NK-92 (cell line): ENCODE results near the gene GAS7.
"Not testable (repeated sequence)": the region's sequence is repeated elsewhere in the genome, so short reads cannot be mapped to it uniquely, and the experiment has no call there.

Source experiments
- DNase-seq: peaks from one replicate; lab custom pipeline; 2025; ENCODE audit not compliant: unreplicated experiment; lab: John Stamatoyannopoulos, UW

The GAS7 gene

DNA sequence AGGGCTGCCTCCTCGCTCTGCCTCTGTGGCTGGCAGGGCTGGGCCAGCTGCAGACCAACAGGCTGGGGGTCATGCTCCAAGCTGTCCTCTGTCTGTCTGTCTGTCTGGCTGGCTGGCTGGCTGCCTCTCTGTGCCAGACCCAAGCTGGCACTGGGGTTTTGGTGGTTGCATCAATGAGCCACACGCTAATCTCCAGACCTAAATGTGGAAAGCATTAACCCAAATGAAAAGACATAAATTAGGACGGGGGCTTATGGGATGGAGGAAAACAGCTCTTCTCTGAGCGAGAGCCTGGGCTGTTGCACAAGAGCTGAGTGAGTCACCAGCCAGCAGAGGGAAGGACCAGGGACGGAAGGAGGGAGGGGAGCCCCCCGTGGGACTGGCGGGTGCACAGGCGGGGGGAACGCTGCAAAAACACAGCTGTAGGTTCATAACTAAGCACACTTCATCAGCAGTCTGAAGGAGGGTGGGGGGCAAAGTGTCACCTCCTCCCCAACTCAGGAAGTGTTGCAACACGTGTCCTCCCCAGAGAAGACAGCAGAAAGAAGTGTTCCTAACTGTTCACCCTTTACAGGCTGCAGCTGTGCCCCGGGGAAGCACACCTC, 83.4 kb downstream of the GAS7 start:
- DNase-seq: no peak

GRCh38 chr17:10112962-10113361, 85.4 kb downstream of the GAS7 start:
- no peak for DNase-seq

GRCh38 chr17:10111907-10112452, 86.4 kb downstream of the GAS7 start:
- no peak for DNase-seq

GRCh38 chr17:10109146-10109545, 89.3 kb downstream of the GAS7 start:
- no peak for DNase-seq

- no peak for DNase-seq
Measured at GRCh38 chr17:10107316-10108165, 90.9 kb downstream of the GAS7 start.

DNA sequence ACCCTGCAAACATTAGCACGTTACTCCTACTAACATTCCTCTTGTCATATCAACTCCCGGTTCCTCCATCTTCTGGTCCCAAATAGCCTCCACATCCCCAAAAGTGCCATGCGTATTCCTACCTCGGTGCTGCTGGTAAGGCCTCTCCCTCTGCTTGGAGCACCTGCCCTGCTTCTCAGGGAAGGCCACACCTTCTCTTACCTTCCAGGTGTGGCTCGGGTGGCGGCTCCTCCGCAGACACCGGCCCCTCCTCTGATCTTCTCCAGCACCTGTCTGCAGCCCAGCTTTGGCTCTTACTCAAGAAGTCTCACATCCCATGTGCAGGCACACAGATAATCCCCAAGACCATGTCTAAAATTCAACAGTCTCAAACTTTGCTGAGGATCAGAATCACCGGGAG, 92.3 kb downstream of the GAS7 start:
- no peak for DNase-seq

DNA sequence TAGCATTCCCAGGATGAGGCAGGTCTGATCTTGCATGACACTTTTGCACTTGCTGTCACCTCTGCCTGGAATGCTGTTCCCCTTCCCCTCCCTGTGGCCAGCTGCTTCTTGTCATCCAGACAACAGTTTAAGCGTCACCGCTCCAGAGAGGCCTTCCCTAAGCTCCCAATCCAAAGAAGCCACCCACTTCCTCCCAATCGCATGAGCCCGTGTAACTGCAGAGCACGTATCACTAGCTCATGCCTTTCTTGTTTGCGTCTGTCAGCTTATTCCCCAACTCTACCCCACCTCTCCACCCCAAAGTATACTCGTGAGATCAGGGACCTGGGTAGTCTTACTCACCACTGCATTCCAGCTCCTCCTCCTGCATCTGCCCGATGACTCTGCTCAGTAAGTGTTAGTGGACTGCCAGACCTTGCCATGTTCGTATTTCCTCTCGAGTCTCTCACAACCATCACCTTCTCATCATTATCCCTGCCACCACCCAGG, 92.8 kb downstream of the GAS7 start:
- DNase-seq: no peak

DNA sequence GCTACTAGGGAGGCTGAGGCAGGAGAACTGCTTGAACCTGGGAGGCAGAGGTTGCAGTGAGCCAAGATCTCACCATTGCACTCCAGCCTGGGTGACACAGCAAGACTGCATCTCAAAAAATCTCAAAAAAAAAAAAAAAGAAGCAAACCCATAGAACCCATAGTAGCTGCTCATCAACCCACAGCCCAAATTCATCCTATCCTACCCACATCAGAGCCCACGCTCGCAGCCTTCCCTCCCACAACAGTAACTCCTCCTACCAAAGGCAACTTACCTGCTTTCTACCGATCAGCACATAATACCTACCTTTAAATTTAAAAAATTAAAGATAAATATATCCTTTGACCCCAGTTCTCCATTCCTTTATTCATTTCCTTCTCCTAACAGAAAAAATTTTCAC, 94.7 kb downstream of the GAS7 start:
- DNase-seq: no peak

GRCh38 chr17:10102817-10103216, 95.6 kb downstream of the GAS7 start:
- no peak for DNase-seq

DNA sequence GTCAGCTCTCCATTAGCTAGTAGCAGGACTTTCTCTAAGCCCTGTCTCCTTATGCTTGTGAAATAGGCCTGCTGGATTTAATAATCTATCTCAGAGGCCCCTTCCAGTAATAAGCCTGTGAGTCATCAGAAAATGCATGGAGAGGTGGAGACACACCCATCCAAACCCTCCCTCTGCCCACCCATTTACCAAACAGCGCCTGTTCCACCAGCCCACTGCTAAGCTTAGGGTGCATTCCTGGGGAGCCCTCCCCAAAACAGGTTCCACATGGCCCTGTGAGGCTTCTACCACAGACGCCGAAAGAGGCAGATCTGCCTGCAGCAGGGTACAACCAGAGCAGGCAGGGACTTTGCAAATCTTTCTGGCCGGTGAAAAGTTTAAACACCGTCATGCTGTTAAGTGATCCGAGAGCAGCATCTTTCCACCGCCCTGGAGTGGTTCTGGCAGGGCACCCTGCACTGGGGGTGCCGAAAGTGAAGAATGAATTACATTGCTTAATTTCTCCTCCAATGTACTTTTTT, 99.3 kb downstream of the GAS7 start:
- DNase-seq: no peak

- DNase-seq: no peak
Measured at GRCh38 chr17:10096596-10096995, 101.8 kb downstream of the GAS7 start.

DNA sequence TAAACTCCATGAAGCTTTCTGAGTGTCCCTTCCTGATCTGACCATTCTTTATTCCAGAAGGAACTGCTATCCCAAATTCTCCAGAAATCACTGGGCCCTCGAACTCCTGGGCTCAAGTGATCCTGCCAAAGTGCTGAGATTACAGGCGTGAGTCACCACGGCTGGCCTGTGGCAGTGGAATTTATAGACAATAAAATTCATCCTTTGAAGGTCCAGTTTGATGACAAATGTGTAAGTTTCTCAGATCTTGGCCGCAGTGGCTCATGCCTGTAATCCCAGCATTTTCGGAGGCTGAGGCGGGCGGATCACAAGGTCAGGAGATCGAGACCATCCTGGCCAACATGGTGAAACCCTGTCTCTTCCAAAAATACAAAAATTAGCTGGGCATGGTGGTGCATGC, 103.1 kb downstream of the GAS7 start:
- not testable (repeated sequence) for DNase-seq

DNA sequence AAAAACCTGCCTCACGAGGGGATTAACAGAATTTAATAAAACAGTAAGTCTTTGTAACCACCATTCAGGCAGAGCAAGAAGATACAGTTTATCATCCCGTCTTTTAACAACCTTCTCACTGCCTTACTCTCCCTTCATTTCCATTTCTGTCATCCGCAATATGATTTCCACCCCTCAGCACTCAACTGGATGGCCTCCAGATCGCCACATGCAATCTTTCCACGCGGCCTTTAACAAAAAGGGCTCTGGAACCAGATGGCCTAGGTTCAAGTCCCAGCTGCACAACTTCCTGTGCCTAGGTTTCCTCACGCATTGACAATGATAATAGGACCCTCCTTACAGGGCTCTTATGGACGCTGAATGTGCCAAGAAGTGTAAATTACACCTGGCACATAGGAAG, 103.6 kb downstream of the GAS7 start:
- no peak for DNase-seq

DNA sequence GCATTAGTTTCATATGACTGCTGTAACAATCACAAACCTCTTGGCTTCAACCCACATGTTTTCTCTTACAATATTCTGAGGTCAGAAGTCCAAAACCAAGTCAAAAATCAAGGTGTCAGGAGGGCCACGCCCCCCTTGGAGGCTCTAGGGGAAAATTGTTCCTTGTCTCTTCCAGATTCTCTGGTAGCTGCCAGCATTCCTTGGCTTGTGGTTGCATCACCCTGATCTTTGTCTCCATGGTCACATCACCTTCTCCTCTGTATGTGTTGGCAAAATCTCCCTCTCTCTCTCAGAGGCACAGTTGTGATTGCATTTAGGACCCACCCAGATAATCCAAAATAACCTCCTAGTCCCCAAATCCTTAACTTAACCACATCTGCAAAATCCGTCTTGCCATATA, 105.8 kb downstream of the GAS7 start:
- no peak for DNase-seq

GRCh38 chr17:10091046-10091445, 107.4 kb downstream of the GAS7 start:
- DNase-seq: no peak

DNA sequence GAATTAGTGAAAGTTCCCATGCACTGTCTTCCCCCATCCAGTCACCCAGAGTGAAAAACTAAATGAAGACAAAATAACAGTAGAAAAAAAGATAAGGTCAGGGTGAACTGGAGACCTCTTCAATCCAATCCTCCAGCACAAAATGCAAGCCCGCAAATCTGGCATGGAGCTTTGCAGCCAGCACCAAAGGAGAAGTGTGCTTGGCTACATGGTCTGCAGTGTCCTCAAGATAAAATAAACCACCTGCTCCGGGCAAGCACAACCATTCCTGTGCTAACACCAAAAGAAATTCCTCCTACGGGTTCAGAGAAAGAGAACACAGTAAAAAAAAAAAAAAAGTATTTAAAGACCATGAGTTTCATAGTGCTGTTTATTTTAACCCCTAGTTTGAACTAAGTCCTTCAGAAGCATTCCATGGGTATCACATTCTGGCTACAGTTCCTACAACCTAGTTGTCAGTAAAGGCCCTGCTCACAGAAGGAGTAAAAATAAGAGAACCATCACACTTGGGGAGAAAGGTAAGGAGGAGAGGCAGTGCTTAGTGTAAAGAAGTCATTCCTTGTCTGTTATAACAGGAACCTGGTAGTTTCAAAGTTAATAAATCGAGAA, 109.1 kb downstream of the GAS7 start:
- DNase-seq: no peak

GRCh38 chr17:10088444-10088843, 110.0 kb downstream of the GAS7 start:
- DNase-seq: no peak

- no peak for DNase-seq
Measured at GRCh38 chr17:10087355-10087754, 111.1 kb downstream of the GAS7 start.

- no peak for DNase-seq
Measured at GRCh38 chr17:10083864-10084263, 114.5 kb downstream of the GAS7 start.

DNA sequence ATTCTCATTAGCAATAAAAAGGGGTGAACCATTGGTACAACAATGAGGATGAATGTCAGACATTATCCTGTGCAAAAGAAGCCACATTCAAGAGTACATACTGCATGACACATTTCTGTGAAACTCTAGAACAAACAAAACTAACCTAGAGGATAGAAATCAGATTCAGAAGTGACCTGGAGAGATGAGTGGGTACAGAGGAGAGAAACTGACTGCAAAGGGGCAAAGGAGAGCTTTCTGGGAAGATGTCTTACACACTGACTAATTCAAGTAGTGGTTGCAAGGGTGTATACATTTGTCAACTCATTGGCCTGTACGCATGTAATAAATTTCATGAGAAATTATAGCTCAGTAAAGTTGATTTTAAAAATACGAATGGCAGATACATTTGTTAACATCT, 115.6 kb downstream of the GAS7 start:
- DNase-seq: no peak

DNA sequence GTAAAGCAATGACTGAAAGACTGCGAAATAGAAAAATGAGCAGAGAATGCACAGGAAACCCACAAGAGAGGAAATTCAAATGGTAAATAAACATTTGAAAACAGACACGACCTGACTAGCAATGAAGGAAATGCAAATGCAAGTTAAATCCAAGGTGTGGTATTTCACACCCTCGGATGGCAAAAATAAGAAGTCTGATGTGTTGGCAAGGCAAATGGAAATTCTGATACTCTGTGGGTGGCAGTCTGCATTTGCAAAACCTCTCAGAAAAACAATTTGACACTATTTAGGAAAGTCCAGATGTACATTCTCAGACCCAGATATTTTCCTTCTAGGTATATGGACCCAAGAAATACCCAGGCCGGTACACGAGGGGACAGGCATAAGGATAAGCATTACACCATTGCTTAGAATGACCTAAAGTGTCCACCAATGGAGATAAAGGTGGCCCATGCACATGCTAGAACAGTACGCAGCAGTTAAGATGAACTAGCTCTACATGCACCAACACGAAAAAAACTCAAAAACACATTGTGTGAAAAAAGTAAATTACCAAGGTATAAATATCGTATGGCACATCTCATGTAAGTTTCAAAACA, 116.7 kb downstream of the GAS7 start:
- no peak for DNase-seq
